SK-N-SH (cell line): ENCODE data around the gene RAB33B.

Experiments used
- CTCF ChIP-seq: fragments of 200-600 bp; sonication (generic); IDR thresholded peaks from 2 replicates; pipeline ENCODE4 v1.6.1; 2017; ENCODE audit warnings: antibody characterized with exemption, mild to moderate bottlenecking, moderate library complexity
- TEAD4 ChIP-seq: IDR thresholded peaks from 2 replicates; pipeline ENCODE4 v1.4.0; 2012; ENCODE audit warnings: mild to moderate bottlenecking, borderline replicate concordance; ENCODE audit not compliant: insufficient read depth

DNA sequence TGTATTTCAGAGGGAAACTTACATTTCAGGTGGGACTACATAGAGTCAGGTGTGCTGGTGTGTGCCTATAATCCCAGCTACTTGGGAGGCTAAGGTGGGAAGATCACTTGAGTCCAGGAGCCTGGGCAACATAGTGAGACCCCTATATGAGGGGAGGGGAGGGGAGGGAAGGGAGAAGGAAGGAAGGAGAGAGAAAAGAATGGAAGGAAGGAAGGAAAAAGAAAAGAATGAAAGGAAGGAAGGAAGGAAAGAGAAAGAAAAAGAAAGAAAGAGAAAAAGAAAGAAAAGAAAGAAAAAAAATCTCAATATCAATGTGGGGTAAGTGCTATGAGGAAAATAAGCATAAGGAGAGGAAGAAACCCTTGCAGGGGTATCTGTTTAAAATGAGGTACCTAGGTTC, 43.6 kb upstream of the RAB33B start:
- TF ChIP-seq CTCF (no peak), TEAD4 (no peak)
